DOHH2 (cell line): Measurements from ENCODE around the gene FLT3LG.

Experiments
- H3F3A ChIP-seq: fragments of 200-600 bp; sonication (generic), shearing (Covaris generic); 2 replicates; pipeline ENCODE4 v1.6.0; 2016; ENCODE audit warnings: antibody characterized with exemption, mild to moderate bottlenecking; ENCODE audit not compliant: control insufficient read depth, insufficient read depth
- H3K27ac ChIP-seq: fragments of 200-600 bp; sonication (generic); 2 replicates; pipeline ENCODE4 v1.5.1; 2014; ENCODE audit warnings: low read depth, mild to moderate bottlenecking, low read length, moderate library complexity
- H3K27me3 ChIP-seq: fragments of 200-600 bp; sonication (generic); 2 replicates; pipeline ENCODE4 v1.6.1; 2014; ENCODE audit warnings: mild to moderate bottlenecking, low read length, mixed read lengths; ENCODE audit not compliant: control insufficient read depth
- H3K36me3 ChIP-seq: fragments of 200-600 bp; sonication (generic); 2 replicates; pipeline ENCODE4 v1.6.1; 2014; ENCODE audit warnings: mild to moderate bottlenecking, low read length, moderate library complexity, mixed read lengths; ENCODE audit not compliant: control insufficient read depth
- H3K4me1 ChIP-seq: fragments of 200-600 bp; sonication (generic); 2 replicates; pipeline ENCODE4 v1.6.1; 2014; ENCODE audit warnings: mild to moderate bottlenecking, low read length, mixed read lengths; ENCODE audit not compliant: control insufficient read depth
- H3K4me2 ChIP-seq: fragments of 200-600 bp; sonication (generic); 2 replicates; pipeline ENCODE4 v1.6.0; 2014; ENCODE audit warnings: mild to moderate bottlenecking, low read length, moderate library complexity
- H3K4me3 ChIP-seq: fragments of 200-600 bp; sonication (generic); 2 replicates; pipeline ENCODE4 v1.5.1; 2014; ENCODE audit warnings: mild to moderate bottlenecking, low read length, mixed read lengths
- H3K79me2 ChIP-seq: fragments of 200-600 bp; sonication (generic); 2 replicates; pipeline ENCODE4 v1.6.1; 2014; ENCODE audit warnings: mild to moderate bottlenecking, low read length, mixed read lengths; ENCODE audit not compliant: control insufficient read depth
- H3K9me2 ChIP-seq: fragments of 200-600 bp; sonication (generic); replicated peaks from 2 replicates; pipeline ENCODE4 v1.6.1; 2014; ENCODE audit warnings: mild to moderate bottlenecking, low read length, mixed read lengths; ENCODE audit not compliant: control insufficient read depth
- H3K9me3 ChIP-seq: fragments of 200-600 bp; sonication (generic); 2 replicates; pipeline ENCODE4 v1.6.1; 2014; ENCODE audit warnings: antibody characterized with exemption, low read length, mixed read lengths; ENCODE audit not compliant: control insufficient read depth, insufficient read depth
- H4K20me1 ChIP-seq: fragments of 200-600 bp; sonication (generic); 2 replicates; pipeline ENCODE4 v1.6.0; 2014; ENCODE audit warnings: low read depth, mild to moderate bottlenecking, antibody characterized with exemption, low read length, moderate library complexity; ENCODE audit not compliant: control insufficient read depth, insufficient read depth
- CTCF ChIP-seq: fragments of 200-600 bp; sonication (generic); IDR thresholded peaks from one replicate; pipeline ENCODE4 v1.5.1; 2014; ENCODE audit warnings: antibody characterized with exemption, mild to moderate bottlenecking, low read depth, low read length; ENCODE audit not compliant: poor library complexity, severe bottlenecking
- EZH2phosphoT487 ChIP-seq: fragments of 200-600 bp; sonication (generic); IDR thresholded peaks from 2 replicates; pipeline ENCODE4 v1.6.1; 2017; ENCODE audit warnings: borderline replicate concordance, mild to moderate bottlenecking, antibody characterized with exemption, low read length, moderate library complexity, mixed read lengths

Gene FLT3LG

GRCh38 chr19:49513746-49514118, 39.7 kb downstream of the FLT3LG start:
- Histone ChIP-seq H3K27ac (no peak overlapping the region), H3K27me3 (peaks cover 11% of the 10 kb centered on the region; the same call in 1 of the 2 replicates), H3K4me2 (peak overlapping the region; percentile 98), H3K9me2 (no peaks in the 10 kb centered on the region), H3K36me3 (no peaks in the 10 kb centered on the region), H3K79me2 (no peaks in the 10 kb centered on the region), H3K4me3 (peak overlapping the region; percentile 83), H3K9me3 (no peaks in the 10 kb centered on the region), H3K4me1 (peaks cover 31% of the 10 kb centered on the region), H3F3A (peaks cover 10% of the 10 kb centered on the region), H4K20me1 (no peaks in the 10 kb centered on the region)
- no peak for TF ChIP-seq CTCF
- no peak for TF ChIP-seq EZH2phosphoT487

- H3K4me2 ChIP-seq, result no peak overlapping the region
- H3K36me3 ChIP-seq, result no peaks in the 10 kb centered on the region
- TF ChIP-seq CTCF (no peak), EZH2phosphoT487 (no peak)
Measured at GRCh38 chr19:49514151-49514550, 40.1 kb downstream of the FLT3LG start.

GRCh38 chr19:49515767-49516166, 41.8 kb downstream of the FLT3LG start:
- no peak overlapping the region for H3K27ac ChIP-seq
- no peaks in the 10 kb centered on the region for H3K79me2 ChIP-seq
- H3K9me3 ChIP-seq, result no peaks in the 10 kb centered on the region
- no peaks in the 10 kb centered on the region for H3K36me3 ChIP-seq
- H3K9me2 ChIP-seq, result no peaks in the 10 kb centered on the region
- H3K27me3 ChIP-seq, result peaks cover 11% of the 10 kb centered on the region; the same call in 1 of the 2 replicates
- peaks cover 31% of the 10 kb centered on the region for H3K4me1 ChIP-seq
- H3K4me3 ChIP-seq, result no peak overlapping the region
- H3K4me2 ChIP-seq, result no peak overlapping the region
- H3F3A ChIP-seq, result peaks cover 13% of the 10 kb centered on the region
- H4K20me1 ChIP-seq, result no peaks in the 10 kb centered on the region
- TF ChIP-seq CTCF, result no peak
- TF ChIP-seq EZH2phosphoT487, result no peak

More at GRCh38 chr19:49514151-49514550, 40.1 kb downstream of the FLT3LG start:
- no peak overlapping the region for H3K27ac ChIP-seq
- H4K20me1 ChIP-seq, result no peaks in the 10 kb centered on the region
- no peaks in the 10 kb centered on the region for H3K9me2 ChIP-seq
- no peaks in the 10 kb centered on the region for H3K79me2 ChIP-seq
- H3K9me3 ChIP-seq, result no peaks in the 10 kb centered on the region
- no peak overlapping the region for H3K4me3 ChIP-seq
- H3K4me1 ChIP-seq, result peaks cover 31% of the 10 kb centered on the region
- peaks cover 10% of the 10 kb centered on the region for H3F3A ChIP-seq
- H3K27me3 ChIP-seq, result peaks cover 11% of the 10 kb centered on the region; the same call in 1 of the 2 replicates
